MCF 10A (cell line): ENCODE results near the gene EFNB2. TPM values are rescaled to one million over a fixed set of nuclear protein-coding genes. Genes with fewer than 3 reads are reported as not detected.

Experiments
- BruUV-seq: library from RNA; stranded (reverse); fragments of 400-500 nt; replicated peaks from 2 replicates; lab custom pipeline; 2021; lab: Mats Ljungman, UMichigan
- CTCF ChIA-PET: fragments of 300-600 bp; sonication (Branson Sonifier 250); formaldehyde crosslinking; extraction: SDS; loops from one replicate; lab custom pipeline; 2021; ENCODE audit warnings: antibody characterized with exemption, inconsistent platforms; lab: Yijun Ruan, JAX
- POLR2A ChIA-PET: fragments of 300-600, 350-650 bp; sonication (Branson Sonifier 250); formaldehyde crosslinking; extraction: SDS; loops from one replicate; lab custom pipeline; 2020; ENCODE audit warnings: antibody characterized with exemption, inconsistent platforms; lab: Yijun Ruan, JAX
- DNase-seq: peaks from one replicate; pipeline ENCODE4 v3.0.0-alpha.2; 2018; ENCODE audit not compliant: unreplicated experiment
- H3K27ac Mint-ChIP-seq: one replicate; pipeline ENCODE4 v1.8.0; 2022; ENCODE audit warnings: mild to moderate bottlenecking, low read depth, mixed read lengths; ENCODE audit not compliant: unreplicated experiment
- H3K27me3 Mint-ChIP-seq: one replicate; pipeline ENCODE4 v1.8.0; 2022; ENCODE audit warnings: mixed read lengths; ENCODE audit not compliant: insufficient read depth, unreplicated experiment
- H3K36me3 Mint-ChIP-seq: one replicate; pipeline ENCODE4 v1.8.0; 2022; ENCODE audit warnings: mild to moderate bottlenecking, moderate library complexity, mixed read lengths; ENCODE audit not compliant: insufficient read depth, unreplicated experiment
- H3K4me1 Mint-ChIP-seq: one replicate; pipeline ENCODE4 v1.8.0; 2022; ENCODE audit warnings: mixed read lengths; ENCODE audit not compliant: insufficient read depth, unreplicated experiment
- H3K4me3 Mint-ChIP-seq: one replicate; pipeline ENCODE4 v1.8.0; 2022; ENCODE audit warnings: mild to moderate bottlenecking, moderate library complexity, mixed read lengths; ENCODE audit not compliant: unreplicated experiment
- H3K9me3 Mint-ChIP-seq: one replicate; pipeline ENCODE4 v1.8.0; 2022; ENCODE audit warnings: mixed read lengths; ENCODE audit not compliant: unreplicated experiment
- intact Hi-C: fragments of 100-400 bp; cut with micrococcal nuclease; formaldehyde crosslinking; loops from 2 replicates; pipeline ENCODE4 v1.14.1; 2022
- total RNA-seq: library from RNA; stranded (reverse); gene quantifications from 2 replicates; pipeline ENCODE4 v1.2.3, GENCODE V29; 2022
- TF ChIP-seq, protein P1 (sequence below): fragments of 200-600 bp; IDR thresholded peaks from one replicate; pipeline ENCODE4 v1.8.0; 2022; ENCODE audit warnings: antibody characterized with exemption, mild to moderate bottlenecking; ENCODE audit not compliant: unreplicated experiment

The EFNB2 gene
- total RNA-seq, 1 experiment from 2014 or later = 40.4 TPM

DNA sequence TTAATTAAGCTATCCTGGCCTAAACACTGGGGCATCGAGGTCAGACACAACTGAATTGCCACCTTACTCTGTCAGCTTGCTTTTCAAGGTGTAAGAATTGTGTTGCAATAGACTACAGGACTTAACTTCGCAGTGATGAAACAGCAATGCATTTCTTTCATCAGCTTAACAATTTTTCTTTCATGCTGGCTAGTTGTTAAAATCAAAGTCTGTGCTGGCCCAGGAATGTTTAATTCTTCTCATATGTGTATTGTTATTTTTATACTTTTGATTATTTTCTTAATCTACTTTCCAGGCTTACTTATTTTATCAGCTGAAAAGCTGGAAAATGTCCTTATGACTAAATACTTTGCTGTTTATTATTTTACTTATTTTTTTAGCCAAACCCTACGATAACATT lies 79.7 kb downstream of the EFNB2 start:
- Mint-ChIP-seq H3K9me3 (no peaks in the 10 kb centered on the region), H3K27ac (no peak overlapping the region), H3K4me1 (no peaks in the 10 kb centered on the region), H3K4me3 (no peak overlapping the region), H3K27me3 (no peaks in the 10 kb centered on the region), H3K36me3 (no peaks in the 10 kb centered on the region)
- intact Hi-C loops = no loop called here
- ChIA-PET POLR2A (interaction anchor here (0.7 to 1.3 kb wide), 2 partner anchors 9 to 16 kb away, joined by 3 to 5 read pairs; no protein-coding TSS in a partner anchor), CTCF (interaction anchor here (0.6 to 1.0 kb wide), 3 partner anchors 11 to 391 kb away, joined by 3 read pairs; no protein-coding TSS in a partner anchor)
- BruUV-seq = no TSS peak
- TF ChIP-seq, protein P1, sequence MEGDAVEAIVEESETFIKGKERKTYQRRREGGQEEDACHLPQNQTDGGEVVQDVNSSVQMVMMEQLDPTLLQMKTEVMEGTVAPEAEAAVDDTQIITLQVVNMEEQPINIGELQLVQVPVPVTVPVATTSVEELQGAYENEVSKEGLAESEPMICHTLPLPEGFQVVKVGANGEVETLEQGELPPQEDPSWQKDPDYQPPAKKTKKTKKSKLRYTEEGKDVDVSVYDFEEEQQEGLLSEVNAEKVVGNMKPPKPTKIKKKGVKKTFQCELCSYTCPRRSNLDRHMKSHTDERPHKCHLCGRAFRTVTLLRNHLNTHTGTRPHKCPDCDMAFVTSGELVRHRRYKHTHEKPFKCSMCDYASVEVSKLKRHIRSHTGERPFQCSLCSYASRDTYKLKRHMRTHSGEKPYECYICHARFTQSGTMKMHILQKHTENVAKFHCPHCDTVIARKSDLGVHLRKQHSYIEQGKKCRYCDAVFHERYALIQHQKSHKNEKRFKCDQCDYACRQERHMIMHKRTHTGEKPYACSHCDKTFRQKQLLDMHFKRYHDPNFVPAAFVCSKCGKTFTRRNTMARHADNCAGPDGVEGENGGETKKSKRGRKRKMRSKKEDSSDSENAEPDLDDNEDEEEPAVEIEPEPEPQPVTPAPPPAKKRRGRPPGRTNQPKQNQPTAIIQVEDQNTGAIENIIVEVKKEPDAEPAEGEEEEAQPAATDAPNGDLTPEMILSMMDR = no peak
- peak; percentile 30 for DNase-seq

DNA sequence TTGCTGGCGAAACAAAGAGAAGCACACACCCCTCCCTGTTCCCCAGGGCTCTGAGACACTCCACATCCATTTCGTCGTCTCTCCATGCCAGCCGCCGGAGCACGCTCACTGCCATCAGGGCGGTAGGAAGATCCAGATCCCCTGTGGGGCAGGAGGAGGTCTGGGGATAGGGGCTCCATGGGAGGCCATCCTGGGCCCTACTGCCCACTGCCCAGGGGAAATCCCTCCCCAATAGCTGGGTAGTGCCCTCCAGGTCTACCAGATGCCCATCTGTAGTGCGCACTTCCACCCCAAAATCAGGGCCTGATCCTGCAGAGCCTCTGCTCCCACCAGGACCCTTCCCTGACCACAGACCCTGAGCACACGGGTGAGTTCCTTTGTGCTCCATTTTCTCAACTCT lies 80.3 kb downstream of the EFNB2 start:
- H3K4me1 Mint-ChIP-seq = no peaks in the 10 kb centered on the region
- CTCF ChIA-PET = no interaction called here
- H3K9me3 Mint-ChIP-seq = no peaks in the 10 kb centered on the region
- H3K27ac Mint-ChIP-seq = no peak overlapping the region
- TF ChIP-seq, protein P1 = no peak
- no peak for DNase-seq
- no TSS peak for BruUV-seq
- no peak overlapping the region for H3K4me3 Mint-ChIP-seq
- no peaks in the 10 kb centered on the region for H3K27me3 Mint-ChIP-seq
- H3K36me3 Mint-ChIP-seq = no peaks in the 10 kb centered on the region
- intact Hi-C loops = no loop called here
- POLR2A ChIA-PET = interaction anchor here (0.7 to 1.3 kb wide), 2 partner anchors 9 to 17 kb away, joined by 3 to 5 read pairs; no protein-coding TSS in a partner anchor

DNA sequence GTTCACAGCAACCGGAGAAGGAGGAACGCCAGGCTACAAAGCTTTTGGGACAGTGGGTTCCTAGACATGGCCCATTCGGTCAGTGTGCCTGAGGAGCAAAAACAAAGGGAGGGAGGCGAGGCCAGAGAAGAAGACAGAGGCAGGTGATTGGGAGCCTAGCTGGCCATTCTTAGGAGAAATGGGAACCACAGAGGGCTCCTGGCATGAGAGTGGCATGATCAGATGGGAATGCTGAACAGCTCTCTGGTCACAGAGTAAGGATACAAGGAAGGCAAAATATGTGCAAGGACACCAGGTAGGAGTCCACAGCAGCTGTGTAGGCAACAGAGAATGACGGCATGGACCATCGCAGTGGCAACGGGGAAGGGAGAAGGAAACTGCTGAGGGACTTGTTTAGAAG lies 82.4 kb downstream of the EFNB2 start:
- TF ChIP-seq, protein P1 = no peak
- no peaks in the 10 kb centered on the region for H3K27me3 Mint-ChIP-seq
- intact Hi-C loops = no loop called here
- ChIA-PET POLR2A (no interaction called here), CTCF (interaction anchor here (0.6 to 0.7 kb wide), 2 partner anchors 9 to 38 kb away, joined by 3 read pairs; no protein-coding TSS in a partner anchor)
- H3K4me3 Mint-ChIP-seq = no peak overlapping the region
- DNase-seq = no peak
- H3K36me3 Mint-ChIP-seq = no peaks in the 10 kb centered on the region
- H3K9me3 Mint-ChIP-seq = no peaks in the 10 kb centered on the region
- H3K4me1 Mint-ChIP-seq = no peaks in the 10 kb centered on the region
- BruUV-seq = no TSS peak
- H3K27ac Mint-ChIP-seq = peak overlapping the region; percentile 1

GRCh38 chr13:106450991-106451390 lies 84.5 kb downstream of the EFNB2 start:
- no TSS peak for BruUV-seq
- intact Hi-C loops = no loop called here

More at GRCh38 chr13:106450991-106451390, 84.5 kb downstream of the EFNB2 start:
- H3K9me3 Mint-ChIP-seq = no peaks in the 10 kb centered on the region
- CTCF ChIA-PET = no interaction called here
- H3K4me3 Mint-ChIP-seq = no peak overlapping the region
- H3K4me1 Mint-ChIP-seq = no peaks in the 10 kb centered on the region
- DNase-seq = no peak
- no peaks in the 10 kb centered on the region for H3K36me3 Mint-ChIP-seq
- no peaks in the 10 kb centered on the region for H3K27me3 Mint-ChIP-seq
- TF ChIP-seq, protein P1 = no peak
- POLR2A ChIA-PET = no interaction called here
- H3K27ac Mint-ChIP-seq = peak overlapping the region; percentile 17
